ENCODE data around the gene SLC4A7. TPM values are rescaled to one million over a fixed set of nuclear protein-coding genes. Genes with fewer than 3 reads are reported as not detected.

SLC4A7 gene
- total RNA-seq, 4 donors from 2014 or later, result 20.3 to 44.0 (median 31.7) TPM

- Histone ChIP-seq H3K4me3 (no peak overlapping the region), H3K27me3 (no peaks in the 10 kb centered on the region), H3K27ac (replicated peaks in 1 of 4) (no peak overlapping the region), H3K4me1 (peaks cover 0 to 5% (median 0%) of the 10 kb centered on the region in 4 donors), H3K36me3 (no peaks in the 10 kb centered on the region), H3K9me3 (no peaks in the 10 kb centered on the region)
- intact Hi-C loops (cut with DNase I), result no loop called here
- WGBS, result 88% methylated on average over 1 of the region's 1 CpG
- no peak for DNase-seq (ENCODE audit: extremely low spot score)
- TF ChIP-seq POLR2AphosphoS5 (IDR thresholded peaks at IDR 0.05) (no peak), CTCF (IDR thresholded peaks at IDR 0.05) (no peak), EP300 (IDR thresholded peaks at IDR 0.05) (no peak), POLR2A (IDR thresholded peaks at IDR 0.05; ENCODE audit: low read depth) (no peak)
These were observed 20.6 kb upstream of the SLC4A7 start for GRCh38 chr3:27504749-27505148.

- 59% methylated on average over 5 of the region's 5 CpGs for WGBS
- Histone ChIP-seq H3K4me1 (peaks cover 0 to 5% (median 0%) of the 10 kb centered on the region in 4 donors), H3K4me3 (no peak overlapping the region), H3K36me3 (no peaks in the 10 kb centered on the region), H3K27me3 (no peaks in the 10 kb centered on the region), H3K27ac (replicated peaks in 1 of 4) (peak overlapping the region in 1 of 4 donors; percentile 36), H3K9me3 (no peaks in the 10 kb centered on the region)
- DNase-seq (ENCODE audit: extremely low spot score), result no peak
- no peak for TF ChIP-seq EP300 (IDR thresholded peaks at IDR 0.05)
- no peak for TF ChIP-seq CTCF (IDR thresholded peaks at IDR 0.05)
- TF ChIP-seq POLR2AphosphoS5 (IDR thresholded peaks at IDR 0.05), result no peak
- no peak for TF ChIP-seq POLR2A (IDR thresholded peaks at IDR 0.05; ENCODE audit: low read depth)
- intact Hi-C loops (cut with DNase I), result no loop called here
These were observed 19.3 kb upstream of the SLC4A7 start for GRCh38 chr3:27503526-27503925.

GRCh38 chr3:27501759-27502158 is 17.6 kb upstream of the SLC4A7 start:
- H3K4me3 ChIP-seq, result no peak overlapping the region
- H3K4me1 ChIP-seq, result peaks cover 0 to 5% (median 0%) of the 10 kb centered on the region in 4 donors
- no peaks in the 10 kb centered on the region for H3K9me3 ChIP-seq
- 94% methylated on average over 3 of the region's 3 CpGs for WGBS
- DNase-seq (ENCODE audit: extremely low spot score), result no peak
- no peaks in the 10 kb centered on the region for H3K27me3 ChIP-seq
- intact Hi-C loops (cut with DNase I), result no loop called here
- H3K27ac ChIP-seq (replicated peaks in 1 of 4), result no peak overlapping the region
- no peak for TF ChIP-seq EP300 (IDR thresholded peaks at IDR 0.05)
- no peak for TF ChIP-seq POLR2A (IDR thresholded peaks at IDR 0.05; ENCODE audit: low read depth)
- TF ChIP-seq CTCF (IDR thresholded peaks at IDR 0.05), result no peak
- TF ChIP-seq POLR2AphosphoS5 (IDR thresholded peaks at IDR 0.05), result no peak
- no peaks in the 10 kb centered on the region for H3K36me3 ChIP-seq

- no peak for DNase-seq (ENCODE audit: extremely low spot score)
- Histone ChIP-seq H3K9me3 (no peaks in the 10 kb centered on the region), H3K4me3 (no peak overlapping the region), H3K4me1 (peaks cover 0 to 5% (median 0%) of the 10 kb centered on the region in 4 donors), H3K27ac (replicated peaks in 1 of 4) (no peak overlapping the region), H3K36me3 (no peaks in the 10 kb centered on the region), H3K27me3 (no peaks in the 10 kb centered on the region)
- TF ChIP-seq POLR2AphosphoS5 (IDR thresholded peaks at IDR 0.05), result no peak
- TF ChIP-seq POLR2A (IDR thresholded peaks at IDR 0.05; ENCODE audit: low read depth), result no peak
- no peak for TF ChIP-seq CTCF (IDR thresholded peaks at IDR 0.05)
- no peak for TF ChIP-seq EP300 (IDR thresholded peaks at IDR 0.05)
- intact Hi-C loops (cut with DNase I), result no loop called here
These were observed 16.8 kb upstream of the SLC4A7 start for GRCh38 chr3:27500986-27501385.

GRCh38 chr3:27500035-27500434 is 15.9 kb upstream of the SLC4A7 start:
- Histone ChIP-seq H3K27me3 (no peaks in the 10 kb centered on the region), H3K4me1 (peaks cover 0 to 5% (median 0%) of the 10 kb centered on the region in 4 donors), H3K9me3 (no peaks in the 10 kb centered on the region), H3K4me3 (no peak overlapping the region), H3K27ac (replicated peaks in 1 of 4) (no peak overlapping the region), H3K36me3 (no peaks in the 10 kb centered on the region)
- WGBS, result 100% methylated on average over 1 of the region's 1 CpG
- no peak for DNase-seq (ENCODE audit: extremely low spot score)
- TF ChIP-seq POLR2AphosphoS5 (IDR thresholded peaks at IDR 0.05) (no peak), EP300 (IDR thresholded peaks at IDR 0.05) (no peak), CTCF (IDR thresholded peaks at IDR 0.05) (no peak), POLR2A (IDR thresholded peaks at IDR 0.05; ENCODE audit: low read depth) (no peak)
- intact Hi-C loops (cut with DNase I), result no loop called here
